ENCODE results near the gene DUSP16.

DUSP16 gene

GRCh38 chr12:12465522-12465921 is 97.1 kb downstream of the DUSP16 start:
- no peak for DNase-seq

GRCh38 chr12:12461923-12462315 is 100.7 kb downstream of the DUSP16 start:
- no peak for DNase-seq

- DNase-seq, result no peak
These were observed 101.4 kb downstream of the DUSP16 start for GRCh38 chr12:12460935-12461922.

GRCh38 chr12:12456637-12457036 is 106.0 kb downstream of the DUSP16 start:
- DNase-seq, result no peak

GRCh38 chr12:12454315-12454714 is 108.3 kb downstream of the DUSP16 start:
- no peak for DNase-seq

GRCh38 chr12:12453635-12454034 is 109.0 kb downstream of the DUSP16 start:
- DNase-seq, result no peak

- DNase-seq, result no peak
These were observed 110.2 kb downstream of the DUSP16 start for GRCh38 chr12:12452326-12452902.

- no peak for DNase-seq
These were observed 111.6 kb downstream of the DUSP16 start for GRCh38 chr12:12451098-12451497.

- DNase-seq, result no peak
These were observed 112.6 kb downstream of the DUSP16 start for GRCh38 chr12:12450043-12450471.

- DNase-seq, result no peak
These were observed 113.1 kb downstream of the DUSP16 start for GRCh38 chr12:12449533-12450025.

GRCh38 chr12:12447837-12448236 is 114.8 kb downstream of the DUSP16 start:
- DNase-seq, result no peak

- no peak for DNase-seq
These were observed 115.4 kb downstream of the DUSP16 start for GRCh38 chr12:12447236-12447635.

GRCh38 chr12:12446786-12447185 is 115.9 kb downstream of the DUSP16 start:
- no peak for DNase-seq

- no peak for DNase-seq
These were observed 116.8 kb downstream of the DUSP16 start for GRCh38 chr12:12445882-12446181.

GRCh38 chr12:12445165-12445881 is 117.3 kb downstream of the DUSP16 start:
- no peak for DNase-seq

- DNase-seq, result no peak
These were observed 119.2 kb downstream of the DUSP16 start for GRCh38 chr12:12443431-12443878.

- DNase-seq, result no peak
These were observed 120.1 kb downstream of the DUSP16 start for GRCh38 chr12:12442548-12443071.

- no peak for DNase-seq
These were observed 120.7 kb downstream of the DUSP16 start for GRCh38 chr12:12441843-12442461.

- no peak for DNase-seq
These were observed 121.2 kb downstream of the DUSP16 start for GRCh38 chr12:12441429-12441807.

GRCh38 chr12:12440784-12441428 is 121.8 kb downstream of the DUSP16 start:
- DNase-seq, result no peak

- no peak for DNase-seq
These were observed 123.0 kb downstream of the DUSP16 start for GRCh38 chr12:12439636-12440035.

- no peak for DNase-seq
These were observed 125.8 kb downstream of the DUSP16 start for GRCh38 chr12:12436831-12437345.
